ENCODE measurements around the gene FOXP1. TPM values are rescaled to one million over a fixed set of nuclear protein-coding genes. Genes with fewer than 3 reads are reported as not detected.

The FOXP1 gene
- total and polyA plus RNA-seq, 2 of the 13 experiments (the other 11 are each of a cell fraction or from before 2014, with no cell fraction given), result 40.4 to 59.0 TPM

GRCh38 chr3:71582612-71583565 lies 639 bp downstream of the FOXP1 start (continued):
- TF ChIP-seq, protein P1, sequence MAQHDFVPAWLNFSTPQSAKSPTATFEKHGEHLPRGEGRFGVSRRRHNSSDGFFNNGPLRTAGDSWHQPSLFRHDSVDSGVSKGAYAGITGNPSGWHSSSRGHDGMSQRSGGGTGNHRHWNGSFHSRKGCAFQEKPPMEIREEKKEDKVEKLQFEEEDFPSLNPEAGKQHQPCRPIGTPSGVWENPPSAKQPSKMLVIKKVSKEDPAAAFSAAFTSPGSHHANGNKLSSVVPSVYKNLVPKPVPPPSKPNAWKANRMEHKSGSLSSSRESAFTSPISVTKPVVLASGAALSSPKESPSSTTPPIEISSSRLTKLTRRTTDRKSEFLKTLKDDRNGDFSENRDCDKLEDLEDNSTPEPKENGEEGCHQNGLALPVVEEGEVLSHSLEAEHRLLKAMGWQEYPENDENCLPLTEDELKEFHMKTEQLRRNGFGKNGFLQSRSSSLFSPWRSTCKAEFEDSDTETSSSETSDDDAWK (CRISPR knock-in tag; IDR thresholded peaks at IDR 0.05), result no peak
- TF ChIP-seq HOXA3 (CRISPR knock-in tag; IDR thresholded peaks at IDR 0.05), result no peak
- TF ChIP-seq AKNA (CRISPR knock-in tag; IDR thresholded peaks at IDR 0.05; ENCODE audit: borderline replicate concordance), result no peak
- no peak for TF ChIP-seq XRCC5 (optimal IDR thresholded peaks at IDR 0.05; ENCODE audit: low read length)
- TF ChIP-seq SRY (CRISPR knock-in tag; IDR thresholded peaks at IDR 0.05), result no peak; the same call in 1 of the 2 replicates
- TF ChIP-seq ZBTB40 (IDR thresholded peaks at IDR 0.05), result no peak
- TF ChIP-seq ZBTB40 (CRISPR knock-in tag; IDR thresholded peaks at IDR 0.05), result no peak; the same call in 1 of the 2 replicates
- TF ChIP-seq HMGA1 (CRISPR knock-in tag; conservative IDR thresholded peaks at IDR 0.05), result no peak
- TF ChIP-seq, protein P2, sequence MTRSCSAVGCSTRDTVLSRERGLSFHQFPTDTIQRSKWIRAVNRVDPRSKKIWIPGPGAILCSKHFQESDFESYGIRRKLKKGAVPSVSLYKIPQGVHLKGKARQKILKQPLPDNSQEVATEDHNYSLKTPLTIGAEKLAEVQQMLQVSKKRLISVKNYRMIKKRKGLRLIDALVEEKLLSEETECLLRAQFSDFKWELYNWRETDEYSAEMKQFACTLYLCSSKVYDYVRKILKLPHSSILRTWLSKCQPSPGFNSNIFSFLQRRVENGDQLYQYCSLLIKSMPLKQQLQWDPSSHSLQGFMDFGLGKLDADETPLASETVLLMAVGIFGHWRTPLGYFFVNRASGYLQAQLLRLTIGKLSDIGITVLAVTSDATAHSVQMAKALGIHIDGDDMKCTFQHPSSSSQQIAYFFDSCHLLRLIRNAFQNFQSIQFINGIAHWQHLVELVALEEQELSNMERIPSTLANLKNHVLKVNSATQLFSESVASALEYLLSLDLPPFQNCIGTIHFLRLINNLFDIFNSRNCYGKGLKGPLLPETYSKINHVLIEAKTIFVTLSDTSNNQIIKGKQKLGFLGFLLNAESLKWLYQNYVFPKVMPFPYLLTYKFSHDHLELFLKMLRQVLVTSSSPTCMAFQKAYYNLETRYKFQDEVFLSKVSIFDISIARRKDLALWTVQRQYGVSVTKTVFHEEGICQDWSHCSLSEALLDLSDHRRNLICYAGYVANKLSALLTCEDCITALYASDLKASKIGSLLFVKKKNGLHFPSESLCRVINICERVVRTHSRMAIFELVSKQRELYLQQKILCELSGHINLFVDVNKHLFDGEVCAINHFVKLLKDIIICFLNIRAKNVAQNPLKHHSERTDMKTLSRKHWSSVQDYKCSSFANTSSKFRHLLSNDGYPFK (CRISPR knock-in tag; IDR thresholded peaks at IDR 0.05; ENCODE audit: borderline replicate concordance), result no peak
